Nephron progenitor cell (in vitro differentiated cells): ENCODE results near the gene LIPC.

ENCODE experiments used
- DNase-seq: peaks from one replicate; pipeline ENCODE4 v3.0.0; 2021
- H3K27ac Mint-ChIP-seq: 2 replicates; pipeline ENCODE4 v1.8.0; 2021; ENCODE audit warnings: mild to moderate bottlenecking, moderate library complexity, mixed read lengths
- H3K27me3 Mint-ChIP-seq: 2 replicates; pipeline ENCODE4 v1.8.0; 2021; ENCODE audit warnings: mild to moderate bottlenecking, low read depth, mixed read lengths; ENCODE audit not compliant: poor library complexity
- H3K36me3 Mint-ChIP-seq: 2 replicates; pipeline ENCODE4 v1.8.0; 2021; ENCODE audit warnings: low read depth, mixed read lengths
- H3K4me1 Mint-ChIP-seq: 2 replicates; pipeline ENCODE4 v1.8.0; 2021; ENCODE audit warnings: mixed read lengths
- H3K4me3 Mint-ChIP-seq: 2 replicates; pipeline ENCODE4 v1.8.0; 2021; ENCODE audit warnings: mild to moderate bottlenecking, moderate library complexity, mixed read lengths
- H3K9me3 Mint-ChIP-seq: 2 replicates; pipeline ENCODE4 v1.8.0; 2021; ENCODE audit warnings: mild to moderate bottlenecking, moderate library complexity, mixed read lengths
- TF ChIP-seq, protein P1 (sequence below): fragments of 200-600 bp; sonication (generic); IDR thresholded peaks from 2 replicates; pipeline ENCODE4 v1.5.0; 2021; ENCODE audit warnings: antibody characterized with exemption

LIPC gene

DNA sequence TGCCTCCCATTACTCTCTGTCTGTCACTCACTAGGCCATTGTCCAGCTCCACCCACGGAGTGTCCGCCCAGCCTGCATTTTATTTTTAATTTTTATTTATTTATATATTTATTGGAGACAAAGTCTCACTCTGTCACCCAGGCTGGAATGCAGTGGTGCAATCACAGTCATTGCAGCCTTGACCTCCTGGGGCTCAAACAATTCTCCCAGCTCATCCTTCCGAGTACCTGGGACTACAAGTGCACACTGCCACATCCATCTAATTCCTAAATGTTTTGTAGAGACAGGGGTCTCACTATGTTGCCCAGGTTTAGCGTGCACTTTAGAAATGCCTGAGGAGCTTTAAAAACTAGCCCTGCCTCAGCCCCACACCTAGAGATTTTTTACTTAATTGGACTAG lies 141.5 kb downstream of the LIPC start:
- peaks cover 7% of the 10 kb centered on the region for H3K27me3 Mint-ChIP-seq
- peaks cover 4% of the 10 kb centered on the region for H3K9me3 Mint-ChIP-seq
- peaks cover 7% of the 10 kb centered on the region for H3K4me1 Mint-ChIP-seq
- TF ChIP-seq, protein P1, sequence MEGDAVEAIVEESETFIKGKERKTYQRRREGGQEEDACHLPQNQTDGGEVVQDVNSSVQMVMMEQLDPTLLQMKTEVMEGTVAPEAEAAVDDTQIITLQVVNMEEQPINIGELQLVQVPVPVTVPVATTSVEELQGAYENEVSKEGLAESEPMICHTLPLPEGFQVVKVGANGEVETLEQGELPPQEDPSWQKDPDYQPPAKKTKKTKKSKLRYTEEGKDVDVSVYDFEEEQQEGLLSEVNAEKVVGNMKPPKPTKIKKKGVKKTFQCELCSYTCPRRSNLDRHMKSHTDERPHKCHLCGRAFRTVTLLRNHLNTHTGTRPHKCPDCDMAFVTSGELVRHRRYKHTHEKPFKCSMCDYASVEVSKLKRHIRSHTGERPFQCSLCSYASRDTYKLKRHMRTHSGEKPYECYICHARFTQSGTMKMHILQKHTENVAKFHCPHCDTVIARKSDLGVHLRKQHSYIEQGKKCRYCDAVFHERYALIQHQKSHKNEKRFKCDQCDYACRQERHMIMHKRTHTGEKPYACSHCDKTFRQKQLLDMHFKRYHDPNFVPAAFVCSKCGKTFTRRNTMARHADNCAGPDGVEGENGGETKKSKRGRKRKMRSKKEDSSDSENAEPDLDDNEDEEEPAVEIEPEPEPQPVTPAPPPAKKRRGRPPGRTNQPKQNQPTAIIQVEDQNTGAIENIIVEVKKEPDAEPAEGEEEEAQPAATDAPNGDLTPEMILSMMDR, result no peak
- H3K4me3 Mint-ChIP-seq, result no peak overlapping the region
- no peaks in the 10 kb centered on the region for H3K36me3 Mint-ChIP-seq
- H3K27ac Mint-ChIP-seq, result no peak overlapping the region
- no peak for DNase-seq

DNA sequence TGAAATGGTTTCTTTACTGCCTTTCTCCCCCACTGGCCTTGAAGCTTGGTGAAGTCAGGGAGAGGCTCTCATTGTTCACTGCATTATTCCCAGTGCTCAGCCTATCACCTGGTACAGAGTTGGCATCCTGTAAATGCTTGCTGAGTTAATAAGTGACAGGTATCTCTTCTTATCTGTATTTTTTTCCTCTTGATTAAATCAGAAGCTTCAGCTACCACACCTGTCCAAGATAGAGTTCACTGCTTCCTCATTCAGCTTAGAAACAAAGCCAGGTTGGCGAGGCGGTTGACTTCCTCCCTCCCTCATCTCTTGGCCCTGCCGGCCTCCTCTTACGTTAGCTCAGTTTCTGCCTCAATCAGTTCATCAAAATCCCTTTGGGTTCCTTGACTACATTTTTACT lies 142.8 kb downstream of the LIPC start:
- TF ChIP-seq, protein P1, result no peak
- DNase-seq, result no peak
- H3K36me3 Mint-ChIP-seq, result no peaks in the 10 kb centered on the region

DNA sequence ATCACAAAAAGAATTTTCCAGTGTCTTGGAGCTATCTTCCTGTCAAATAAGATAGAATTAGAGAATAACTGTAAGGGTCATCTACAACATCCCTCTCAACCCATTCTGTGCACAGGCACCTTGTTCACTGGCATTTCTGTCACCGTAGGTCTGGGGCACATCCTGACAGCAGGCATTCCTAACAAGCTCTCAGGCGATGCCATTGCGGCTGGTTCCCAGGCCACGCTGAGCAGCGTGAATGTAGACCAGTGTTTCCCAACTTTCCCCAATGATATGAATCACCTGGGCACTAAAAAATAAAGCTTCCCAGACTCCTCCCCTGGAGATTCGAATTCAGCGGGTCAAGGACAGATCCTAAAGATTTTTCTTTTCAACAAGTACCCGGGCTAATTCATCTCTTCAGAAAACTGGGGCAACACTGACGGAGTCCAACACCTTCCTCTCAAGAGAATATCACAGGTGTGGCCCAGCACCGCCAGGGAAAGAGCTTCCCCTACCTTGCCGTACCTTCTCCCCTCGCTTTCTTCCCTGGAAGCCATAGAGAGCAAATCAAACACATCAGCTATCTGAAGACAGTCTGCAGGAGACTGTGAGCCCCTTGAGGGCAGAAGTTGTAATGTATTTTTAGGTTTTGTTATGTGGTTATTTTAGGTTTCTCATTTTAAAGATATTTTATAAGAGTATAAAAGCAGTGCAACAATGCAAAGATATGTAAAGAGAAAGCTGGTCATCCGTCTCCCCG lies 143.4 kb downstream of the LIPC start:
- Mint-ChIP-seq H3K27ac (peak overlapping the region; percentile 14), H3K4me1 (peaks cover 7% of the 10 kb centered on the region), H3K9me3 (peaks cover 1% of the 10 kb centered on the region), H3K4me3 (no peak overlapping the region), H3K36me3 (no peaks in the 10 kb centered on the region), H3K27me3 (peaks cover 7% of the 10 kb centered on the region)
- DNase-seq, result no peak
- TF ChIP-seq, protein P1, result no peak

More for the DNA sequence above, 142.8 kb downstream of the LIPC start:
- H3K27ac Mint-ChIP-seq, result peak overlapping the region; percentile 14
- H3K9me3 Mint-ChIP-seq, result peaks cover 4% of the 10 kb centered on the region
- H3K27me3 Mint-ChIP-seq, result peaks cover 7% of the 10 kb centered on the region
- no peak overlapping the region for H3K4me3 Mint-ChIP-seq
- peaks cover 7% of the 10 kb centered on the region for H3K4me1 Mint-ChIP-seq

DNA sequence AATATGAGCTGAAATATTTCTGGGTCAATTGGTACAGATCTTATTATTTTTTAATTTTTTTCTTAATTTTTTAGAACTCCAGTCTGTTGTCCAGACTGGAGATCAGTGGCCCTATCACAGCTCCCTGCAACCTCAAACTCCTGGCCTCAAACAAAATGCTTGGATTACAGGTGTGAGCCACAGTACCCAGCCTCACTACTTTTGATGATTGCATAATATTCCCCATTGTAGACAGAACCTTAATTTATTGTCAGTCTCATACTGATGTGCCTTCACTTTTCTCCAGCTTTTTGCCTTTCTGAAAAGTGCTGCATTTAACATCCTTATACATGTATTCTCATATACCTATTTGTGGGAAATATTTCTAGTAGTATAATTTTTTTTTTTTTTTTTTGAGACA lies 144.9 kb downstream of the LIPC start:
- Mint-ChIP-seq H3K9me3 (peaks cover 1% of the 10 kb centered on the region), H3K4me3 (no peak overlapping the region), H3K27me3 (peaks cover 7% of the 10 kb centered on the region), H3K4me1 (peaks cover 7% of the 10 kb centered on the region), H3K27ac (no peak overlapping the region), H3K36me3 (no peaks in the 10 kb centered on the region)
- DNase-seq, result no peak
- TF ChIP-seq, protein P1, result no peak

GRCh38 chr15:58582160-58582559 lies 150.4 kb downstream of the LIPC start:
- Mint-ChIP-seq H3K4me3 (no peak overlapping the region), H3K4me1 (peaks cover 8% of the 10 kb centered on the region), H3K27me3 (no peaks in the 10 kb centered on the region), H3K36me3 (no peaks in the 10 kb centered on the region), H3K9me3 (peaks cover 23% of the 10 kb centered on the region), H3K27ac (no peak overlapping the region)
- TF ChIP-seq, protein P1, result no peak
- no peak for DNase-seq
